ENCODE measurements around the gene RTP2. TPM values are rescaled to one million over a fixed set of nuclear protein-coding genes. Genes with fewer than 3 reads are reported as not detected.
A peak's percentile ranks its signal among the peaks of the same experiment; 100 is the strongest.

The RTP2 gene
- total and polyA plus RNA-seq, 9 donors = not detected

DNA sequence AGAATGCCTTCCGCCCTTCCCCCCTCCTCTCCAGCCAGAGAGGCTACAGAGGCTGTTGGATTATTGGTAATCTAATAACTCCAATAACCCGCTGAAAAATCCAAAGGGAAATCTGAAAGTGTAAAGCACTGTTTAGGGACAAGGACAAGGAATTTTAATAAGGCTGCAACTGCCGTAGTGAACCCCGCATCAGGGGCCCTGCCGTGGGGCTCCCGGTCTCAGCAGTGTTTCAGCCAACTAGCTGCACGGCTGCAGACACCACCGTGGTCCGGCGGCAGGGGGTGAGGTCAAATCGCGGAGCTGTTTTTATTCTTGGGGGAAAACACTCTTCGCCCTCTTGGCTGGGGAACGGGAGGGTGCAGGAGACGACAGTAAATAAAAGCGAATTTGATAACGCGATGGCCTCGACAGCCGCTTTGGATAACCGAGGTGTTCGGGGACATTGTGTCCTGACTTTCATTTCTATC, 36.8 kb upstream of the RTP2 start:
- TF ChIP-seq, protein P1, sequence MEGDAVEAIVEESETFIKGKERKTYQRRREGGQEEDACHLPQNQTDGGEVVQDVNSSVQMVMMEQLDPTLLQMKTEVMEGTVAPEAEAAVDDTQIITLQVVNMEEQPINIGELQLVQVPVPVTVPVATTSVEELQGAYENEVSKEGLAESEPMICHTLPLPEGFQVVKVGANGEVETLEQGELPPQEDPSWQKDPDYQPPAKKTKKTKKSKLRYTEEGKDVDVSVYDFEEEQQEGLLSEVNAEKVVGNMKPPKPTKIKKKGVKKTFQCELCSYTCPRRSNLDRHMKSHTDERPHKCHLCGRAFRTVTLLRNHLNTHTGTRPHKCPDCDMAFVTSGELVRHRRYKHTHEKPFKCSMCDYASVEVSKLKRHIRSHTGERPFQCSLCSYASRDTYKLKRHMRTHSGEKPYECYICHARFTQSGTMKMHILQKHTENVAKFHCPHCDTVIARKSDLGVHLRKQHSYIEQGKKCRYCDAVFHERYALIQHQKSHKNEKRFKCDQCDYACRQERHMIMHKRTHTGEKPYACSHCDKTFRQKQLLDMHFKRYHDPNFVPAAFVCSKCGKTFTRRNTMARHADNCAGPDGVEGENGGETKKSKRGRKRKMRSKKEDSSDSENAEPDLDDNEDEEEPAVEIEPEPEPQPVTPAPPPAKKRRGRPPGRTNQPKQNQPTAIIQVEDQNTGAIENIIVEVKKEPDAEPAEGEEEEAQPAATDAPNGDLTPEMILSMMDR (IDR thresholded peaks at IDR 0.05) = peak in 1 of 3 donors; percentile 3
- no peak for TF ChIP-seq POLR2A (IDR thresholded peaks at IDR 0.05)
- H3K27ac ChIP-seq = peak overlapping the region; percentile 94 to 100
- peaks cover 7% of the 10 kb centered on the region for H3K4me1 ChIP-seq (ENCODE audit: insufficient read depth)
- H3K4me3 ChIP-seq = peak overlapping the region; percentile 88
- peak in 4 of 5 donors; percentile 61 to 77 (median 72) for DNase-seq
- no peaks in the 10 kb centered on the region for H3K36me3 ChIP-seq
- H3K9me3 ChIP-seq = no peaks in the 10 kb centered on the region
- 0 to 1% (median 0%) methylated on average over 22 of the region's 22 CpGs for WGBS, 3 donors
- no peaks in the 10 kb centered on the region for H3K27me3 ChIP-seq
- intact Hi-C loops (cut with DNase I) = loop anchor here in 1 of 4 donors (2.0 kb wide), 1 partner anchor 1216 kb away; no protein-coding TSS in a partner anchor

DNA sequence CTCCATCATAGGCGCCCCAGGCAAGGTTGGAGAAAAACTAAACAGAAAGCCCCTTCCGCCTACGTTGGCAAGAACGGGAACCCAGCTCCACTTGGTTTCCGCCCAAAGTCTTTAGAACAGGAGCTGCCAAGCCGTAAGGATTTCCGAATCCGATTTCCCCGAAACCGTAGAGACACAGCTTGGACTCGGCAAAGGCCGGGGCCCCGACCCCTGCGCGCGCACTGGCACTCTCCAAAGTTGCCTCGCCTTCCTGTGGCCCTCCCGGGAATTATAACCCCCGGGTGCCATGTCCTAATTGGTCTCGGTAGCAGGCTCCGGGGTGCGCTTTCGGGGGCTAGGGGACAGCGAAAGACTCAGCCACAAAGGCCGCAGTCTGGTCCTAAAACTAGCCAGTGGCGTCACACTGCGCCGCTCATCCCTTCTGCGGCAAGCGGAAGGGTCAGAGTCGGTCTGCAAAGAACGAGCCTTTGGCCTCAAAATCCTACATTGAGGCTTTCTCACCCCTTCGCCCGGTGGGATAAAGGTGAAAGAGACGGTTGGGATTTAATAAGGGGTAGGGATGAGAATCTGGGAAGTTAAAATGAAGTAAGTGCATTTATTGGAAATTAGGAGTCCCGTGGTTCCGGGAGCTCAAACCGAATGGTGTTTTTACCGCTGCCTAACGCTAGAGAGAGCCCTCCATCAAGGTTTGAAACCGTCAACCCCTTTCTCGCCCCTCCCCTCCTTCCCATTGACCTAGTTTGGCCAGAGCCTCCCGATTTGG, 36.2 kb upstream of the RTP2 start:
- DNase-seq = peak; percentile 87 to 95 (median 91)
- intact Hi-C loops (cut with DNase I) = loop anchor here in 1 of 4 donors (2.0 kb wide), 1 partner anchor 1216 kb away; no protein-coding TSS in a partner anchor
- TF ChIP-seq POLR2A (IDR thresholded peaks at IDR 0.05) (peak; percentile 36), EP300 (IDR thresholded peaks at IDR 0.05) (peak; percentile 53)
- TF ChIP-seq, protein P1 (IDR thresholded peaks at IDR 0.05) = peak; percentile 43 to 77 (median 61)
- H3K27me3 ChIP-seq = no peaks in the 10 kb centered on the region
- H3K27ac ChIP-seq = peak overlapping the region; percentile 84 to 100
- H3K4me3 ChIP-seq = peak overlapping the region; percentile 88
- no peaks in the 10 kb centered on the region for H3K9me3 ChIP-seq
- 0 to 1% (median 0%) methylated on average over 42 to 43 of the region's 43 CpGs for WGBS, 3 donors
- H3K36me3 ChIP-seq = no peaks in the 10 kb centered on the region
- peaks cover 7% of the 10 kb centered on the region for H3K4me1 ChIP-seq (ENCODE audit: insufficient read depth)

DNA sequence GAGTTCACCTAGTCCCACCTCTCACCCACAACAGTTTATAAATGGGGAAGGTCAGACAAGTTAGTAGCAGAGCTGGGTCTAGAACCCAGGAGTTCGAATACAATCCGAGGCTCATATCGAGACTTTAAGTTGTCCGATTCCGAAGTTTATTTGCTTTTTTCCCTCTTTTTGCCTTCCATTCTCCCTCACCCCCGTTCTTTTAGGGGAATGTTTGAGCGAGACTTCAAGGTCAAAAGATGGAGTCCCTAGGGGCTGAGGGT, 35.6 kb upstream of the RTP2 start:
- WGBS, 3 donors = 0 to 1% (median 1%) methylated on average over 7 of the region's 7 CpGs
- H3K9me3 ChIP-seq = no peaks in the 10 kb centered on the region
- TF ChIP-seq, protein P1 (IDR thresholded peaks at IDR 0.05) = no peak
- peak; percentile 7 for TF ChIP-seq POLR2A (IDR thresholded peaks at IDR 0.05)
- peak overlapping the region; percentile 84 to 100 for H3K27ac ChIP-seq
- H3K36me3 ChIP-seq = no peaks in the 10 kb centered on the region
- H3K4me1 ChIP-seq (ENCODE audit: insufficient read depth) = peaks cover 7% of the 10 kb centered on the region
- H3K27me3 ChIP-seq = no peaks in the 10 kb centered on the region
- DNase-seq = no peak
- peak overlapping the region; percentile 88 for H3K4me3 ChIP-seq
- intact Hi-C loops (cut with DNase I) = loop anchor here in 1 of 4 donors (2.0 kb wide), 1 partner anchor 1217 kb away; no protein-coding TSS in a partner anchor

DNA sequence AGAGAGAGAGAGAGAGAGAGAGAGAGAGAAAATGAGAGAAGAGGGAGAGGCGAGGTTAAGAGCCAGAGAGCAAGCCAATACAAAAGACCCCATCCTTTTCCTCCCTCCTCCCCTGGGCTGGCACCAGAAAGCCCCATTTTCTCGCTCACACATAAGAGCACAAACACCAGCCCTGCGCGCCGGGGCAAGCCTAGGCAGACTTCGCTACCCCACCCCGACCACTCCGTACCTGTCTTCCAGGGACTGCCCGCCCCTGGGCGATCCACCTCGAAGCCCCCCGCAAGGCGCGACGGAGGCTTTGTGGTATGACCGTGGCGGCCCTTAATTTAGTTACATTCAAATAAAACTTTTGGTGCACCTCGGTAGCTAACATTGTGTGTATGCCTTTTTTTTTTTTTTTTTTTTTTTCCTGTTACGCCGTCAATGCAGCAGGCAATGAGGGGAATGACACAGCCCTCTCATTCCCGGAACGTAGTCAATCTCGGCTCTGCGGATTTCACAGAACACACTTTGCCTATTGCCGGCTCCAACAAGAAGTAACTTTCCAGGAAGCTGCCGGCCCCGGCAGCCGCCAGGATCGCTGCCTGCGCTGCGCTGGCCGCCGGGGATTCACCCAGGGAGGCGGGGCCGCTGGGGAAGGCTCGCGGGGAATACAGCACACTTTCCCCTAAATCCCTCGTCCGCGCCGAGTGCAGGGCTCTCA, 35.2 kb upstream of the RTP2 start:
- intact Hi-C loops (cut with DNase I) = loop anchor here in 3 of 4 donors (2.0 kb wide), 3 partner anchors 1217 to 1411 kb away; no protein-coding TSS in a partner anchor
- peak; percentile 68 to 82 (median 79) for DNase-seq
- Histone ChIP-seq H3K36me3 (no peaks in the 10 kb centered on the region), H3K27me3 (no peaks in the 10 kb centered on the region), H3K4me3 (peak overlapping the region; percentile 88), H3K27ac (peak overlapping the region; percentile 84 to 100), H3K4me1 (ENCODE audit: insufficient read depth) (peaks cover 7% of the 10 kb centered on the region), H3K9me3 (no peaks in the 10 kb centered on the region)
- 1 to 4% (median 3%) methylated on average over 41 of the region's 41 CpGs for WGBS, 3 donors
- TF ChIP-seq, protein P1 (IDR thresholded peaks at IDR 0.05) = no peak
- TF ChIP-seq POLR2A (IDR thresholded peaks at IDR 0.05) = no peak
- peak; percentile 42 for TF ChIP-seq EP300 (IDR thresholded peaks at IDR 0.05)
